GM19372 (cell line): ENCODE results near the gene HOXD11.

ENCODE experiments used
- ATAC-seq: cut with Tn5 transposase; IDR thresholded peaks from one replicate; pipeline ENCODE4 v1.9.1; 2021; ENCODE audit warnings: mild to moderate bottlenecking, low read depth, moderate library complexity; ENCODE audit not compliant: unreplicated experiment

HOXD11 gene

GRCh38 chr2:176103742-176104315, 3.3 kb upstream of the HOXD11 start:
- ATAC-seq: no peak

- no peak for ATAC-seq
Measured at GRCh38 chr2:176104316-176105077, 2.6 kb upstream of the HOXD11 start.

GRCh38 chr2:176105078-176105729, 1.9 kb upstream of the HOXD11 start:
- ATAC-seq: no peak

GRCh38 chr2:176105730-176106580, 1.1 kb upstream of the HOXD11 start:
- no peak for ATAC-seq

- no peak for ATAC-seq
Measured at GRCh38 chr2:176107731-176108181, 676 bp downstream of the HOXD11 start.

- no peak for ATAC-seq
Measured at GRCh38 chr2:176109192-176109901, 2.3 kb downstream of the HOXD11 start.

- no peak for ATAC-seq
Measured at GRCh38 chr2:176109946-176110345, 2.9 kb downstream of the HOXD11 start.

- no peak for ATAC-seq
Measured at GRCh38 chr2:176110415-176111308, 3.6 kb downstream of the HOXD11 start.

- no peak for ATAC-seq
Measured at GRCh38 chr2:176111309-176111663, 4.2 kb downstream of the HOXD11 start.

GRCh38 chr2:176111846-176112374, 4.8 kb downstream of the HOXD11 start:
- ATAC-seq: no peak

- no peak for ATAC-seq
Measured at GRCh38 chr2:176112375-176113302, 5.6 kb downstream of the HOXD11 start.

- ATAC-seq: no peak
Measured at GRCh38 chr2:176114120-176114929, 7.2 kb downstream of the HOXD11 start.

GRCh38 chr2:176114930-176115625, 8.0 kb downstream of the HOXD11 start:
- ATAC-seq: no peak

- ATAC-seq: no peak
Measured at GRCh38 chr2:176115883-176116813, 9.1 kb downstream of the HOXD11 start, which contains the start of gene HOXD10. Gene HOXD10, plus strand, starts transcription at chr2:176116778. Its CDS starts 56 bp downstream, at chr2:176116834.

GRCh38 chr2:176117162-176117822, 10.2 kb downstream of the HOXD11 start:
- ATAC-seq: no peak
